Iris pigment epithelial cell (primary cell): Measurements from ENCODE around the gene WWOX.

Experiments
- DNase-seq: peaks from one replicate; pipeline ENCODE4 v3.0.0-alpha.2; 2011; ENCODE audit warnings: low read depth

WWOX gene

GRCh38 chr16:78995441-78995840 is 896.0 kb downstream of the WWOX start:
- no peak for DNase-seq

GRCh38 chr16:78996790-78997189 is 897.3 kb downstream of the WWOX start:
- DNase-seq = no peak

GRCh38 chr16:78998879-78999278 is 899.4 kb downstream of the WWOX start:
- DNase-seq = no peak

- no peak for DNase-seq
Observed at GRCh38 chr16:79001156-79001967, 901.9 kb downstream of the WWOX start.

GRCh38 chr16:79003026-79003609 is 903.7 kb downstream of the WWOX start:
- DNase-seq = no peak

GRCh38 chr16:79004309-79004708 is 904.9 kb downstream of the WWOX start:
- no peak for DNase-seq

- DNase-seq = no peak
Observed at GRCh38 chr16:79005096-79005495, 905.6 kb downstream of the WWOX start.

GRCh38 chr16:79006206-79006605 is 906.8 kb downstream of the WWOX start:
- DNase-seq = no peak

GRCh38 chr16:79006765-79007164 is 907.3 kb downstream of the WWOX start:
- DNase-seq = no peak

GRCh38 chr16:79007614-79008013 is 908.2 kb downstream of the WWOX start:
- no peak for DNase-seq

- no peak for DNase-seq
Observed at GRCh38 chr16:79008036-79008868, 908.8 kb downstream of the WWOX start.

- no peak for DNase-seq
Observed at GRCh38 chr16:79008869-79009179, 909.4 kb downstream of the WWOX start.

- DNase-seq = no peak
Observed at GRCh38 chr16:79009896-79010295, 910.4 kb downstream of the WWOX start.

- DNase-seq = no peak
Observed at GRCh38 chr16:79011282-79011681, 911.8 kb downstream of the WWOX start.

GRCh38 chr16:79012671-79013434 is 913.4 kb downstream of the WWOX start:
- DNase-seq = no peak

- no peak for DNase-seq
Observed at GRCh38 chr16:79013930-79014660, 914.6 kb downstream of the WWOX start.

GRCh38 chr16:79018650-79019429 is 919.4 kb downstream of the WWOX start:
- no peak for DNase-seq

GRCh38 chr16:79019431-79019830 is 920.0 kb downstream of the WWOX start:
- DNase-seq = no peak

- no peak for DNase-seq
Observed at GRCh38 chr16:79021991-79022630, 922.7 kb downstream of the WWOX start.

- no peak for DNase-seq
Observed at GRCh38 chr16:79026117-79026516, 926.7 kb downstream of the WWOX start.
